Spleen (tissue), 7 donors: Measurements from ENCODE around the gene ZSWIM6.

ENCODE experiments used
- CTCF ChIP-seq, 11 experiments: fragments of 200-600 bp in 7 of 11; fragments of 450-650 bp in 4 of 11; sonication (generic) in 4 of 11; IDR thresholded peaks in 8 of 11; conservative IDR thresholded peaks in 3 of 11; 1 replicate in 7 of 11; 2 replicates in 4 of 11; pipeline versions ENCODE4 v1.4.0 to v1.8.0; 2016 to 2021; ENCODE audit warnings: antibody characterized with exemption in 11 of 11, inconsistent platforms in 4 of 11, mild to moderate bottlenecking in 1 of 11
- POLR2A ChIP-seq, 3 donors: fragments of 450-650 bp; IDR thresholded peaks; one replicate each; pipeline ENCODE4 v1.5.1; 2017; ENCODE audit warnings: antibody characterized with exemption in 3 of 3, mild to moderate bottlenecking in 1 of 3
- POLR2AphosphoS5 ChIP-seq, 3 donors: sonication (generic); formaldehyde crosslinking; IDR thresholded peaks; one replicate each; pipeline ENCODE4 v1.5.1; 2017; ENCODE audit warnings: antibody characterized with exemption in 3 of 3
- donor health status: DM: no; HTN: no; CAD: no; lungs with moderate emphysema.
- donor health status: DM: no; HTN: no; CAD: no.
- donor health status: DM: no; HTN: no; CAD: no.

- TF ChIP-seq POLR2A (IDR thresholded peaks at IDR 0.05) (no peak), CTCF (IDR thresholded peaks at IDR 0.05 in 8 of 11, conservative IDR thresholded peaks at IDR 0.05 in 3 of 11) (no peak), POLR2AphosphoS5 (IDR thresholded peaks at IDR 0.05) (no peak)
Measured at GRCh38 chr5:61575581-61575980, 243.5 kb downstream of the ZSWIM6 start.
